ENCODE data around the gene CHMP1B.

GRCh38 chr18:11897781-11898180 lies 46.6 kb downstream of the CHMP1B start:
- TF ChIP-seq CTCF (IDR thresholded peaks at IDR 0.05) (no peak), POLR2A (IDR thresholded peaks at IDR 0.05) (no peak)
